Stimulated activated CD4-positive, alpha-beta T cell treated with anti-CD3 and anti-CD28 coated beads, Interleukin-2, amount 100 ng/mL, for 48 hours (primary cell): ENCODE results near the gene SF3B1.
"Not testable (repeated sequence)": the region's sequence is repeated elsewhere in the genome, so short reads cannot be mapped to it uniquely, and the experiment has no call there.

Experiments used
- DNase-seq, 2 donors: peaks; one replicate each; pipeline ENCODE4 v3.0.0-alpha.2; 2020

SF3B1 gene

DNA sequence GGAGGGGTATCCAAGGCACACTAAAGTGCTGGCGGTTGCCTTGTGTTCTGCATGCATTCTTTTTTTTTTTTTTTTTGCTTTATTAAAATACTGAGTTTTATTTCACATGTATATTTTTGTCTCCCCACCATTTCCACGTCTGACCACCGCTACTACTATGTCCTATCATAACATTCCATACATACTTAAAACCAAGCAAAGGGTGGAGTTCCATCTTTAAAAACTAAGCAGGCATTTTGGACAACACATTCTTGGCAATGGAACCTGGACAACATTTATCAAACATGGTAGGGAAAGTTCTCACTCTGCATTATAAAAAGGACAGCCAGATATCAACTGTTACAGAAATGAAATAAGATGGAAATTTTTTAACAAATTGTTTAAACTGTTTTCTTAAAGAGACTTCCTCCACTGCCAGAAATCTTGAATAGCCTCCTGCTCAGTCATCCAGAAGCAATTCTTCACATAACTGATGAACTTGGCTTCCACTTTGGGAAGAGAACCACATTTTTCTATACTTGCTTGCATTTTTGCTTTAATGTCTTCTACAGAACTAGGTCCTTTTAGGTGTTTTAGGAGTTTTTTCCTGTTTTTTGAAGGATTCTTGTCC is 55.4 kb downstream of the SF3B1 start:
- not testable (repeated sequence) for DNase-seq

GRCh38 chr2:197378494-197379307 is 56.1 kb downstream of the SF3B1 start:
- DNase-seq = peak; percentile 59 to 66

GRCh38 chr2:197378086-197378485 is 56.7 kb downstream of the SF3B1 start:
- DNase-seq = no peak

DNA sequence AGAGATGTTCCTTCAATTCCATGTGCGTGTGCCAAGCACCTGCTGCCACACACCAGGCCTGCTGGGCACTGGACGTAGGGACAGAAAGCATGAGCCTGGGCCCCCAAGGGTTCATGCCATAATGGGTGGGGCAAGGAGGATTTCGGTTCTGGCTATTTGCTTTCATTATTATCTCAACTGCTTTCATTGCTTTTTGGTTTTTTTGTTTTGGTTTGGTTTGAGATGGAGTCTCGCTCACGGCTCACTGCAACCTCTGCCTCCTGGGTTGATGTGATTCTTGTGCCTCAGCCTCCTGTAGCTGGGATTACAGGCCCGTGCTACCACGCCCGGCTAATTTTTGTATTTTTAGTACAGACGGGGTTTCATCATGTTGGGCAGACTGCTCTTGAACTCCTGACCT is 57.2 kb downstream of the SF3B1 start:
- DNase-seq = no peak

DNA sequence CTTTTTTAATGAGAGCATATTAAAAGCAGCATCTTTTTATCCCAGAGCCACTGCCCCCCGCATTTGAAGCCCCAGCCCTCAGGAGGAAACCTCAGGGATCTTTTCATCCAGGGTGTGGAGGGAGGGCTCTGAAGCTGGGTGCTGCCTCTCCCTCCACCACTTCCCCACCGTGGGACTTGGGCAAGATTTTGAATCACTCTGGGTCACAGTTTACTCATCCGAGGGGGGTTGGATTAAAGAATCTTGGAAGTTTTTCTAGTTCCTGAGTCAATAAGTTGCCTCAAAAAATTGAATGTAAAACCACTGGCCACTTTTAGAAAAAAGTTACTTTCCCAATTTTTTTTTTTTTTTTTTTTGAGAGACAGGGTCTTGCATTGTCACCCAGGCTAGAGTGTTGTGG is 62.2 kb downstream of the SF3B1 start:
- no peak for DNase-seq

- not testable (repeated sequence) for DNase-seq
Observed at GRCh38 chr2:197370664-197371063, 64.2 kb downstream of the SF3B1 start.

GRCh38 chr2:197369933-197370320 is 64.9 kb downstream of the SF3B1 start:
- DNase-seq = no peak

DNA sequence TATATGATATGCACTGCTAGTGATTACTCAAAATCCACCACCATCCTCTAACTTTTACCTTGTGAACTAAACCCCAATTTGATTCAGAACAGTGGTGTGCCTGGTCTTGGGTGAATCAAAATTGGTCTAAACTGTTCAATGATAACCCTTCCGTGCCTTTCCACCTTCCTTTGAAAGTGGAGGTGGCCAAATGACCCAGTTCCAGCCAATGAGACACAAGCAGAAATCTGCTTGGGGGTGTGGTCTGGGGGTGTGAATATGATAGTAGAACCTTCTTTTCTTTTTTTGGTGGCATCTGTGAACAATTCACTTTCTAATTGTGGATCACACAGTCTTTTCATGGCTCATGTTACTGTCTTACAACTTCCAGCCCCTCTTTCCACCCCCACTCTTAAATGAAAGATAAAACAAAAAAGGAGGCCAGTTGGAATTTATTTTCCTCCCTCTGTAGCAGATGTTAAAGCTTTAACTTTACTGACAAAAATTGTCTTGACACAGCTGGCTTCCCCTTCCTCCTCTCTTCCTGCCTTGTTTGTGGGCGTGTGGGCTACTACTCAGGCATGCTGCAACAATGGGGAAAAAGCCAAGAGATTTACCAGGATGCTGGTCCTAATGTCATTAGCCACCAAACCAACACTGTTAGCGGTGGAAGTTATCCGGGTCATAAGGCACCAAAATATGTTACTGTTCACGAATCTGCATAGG is 65.4 kb downstream of the SF3B1 start:
- no peak for DNase-seq

DNA sequence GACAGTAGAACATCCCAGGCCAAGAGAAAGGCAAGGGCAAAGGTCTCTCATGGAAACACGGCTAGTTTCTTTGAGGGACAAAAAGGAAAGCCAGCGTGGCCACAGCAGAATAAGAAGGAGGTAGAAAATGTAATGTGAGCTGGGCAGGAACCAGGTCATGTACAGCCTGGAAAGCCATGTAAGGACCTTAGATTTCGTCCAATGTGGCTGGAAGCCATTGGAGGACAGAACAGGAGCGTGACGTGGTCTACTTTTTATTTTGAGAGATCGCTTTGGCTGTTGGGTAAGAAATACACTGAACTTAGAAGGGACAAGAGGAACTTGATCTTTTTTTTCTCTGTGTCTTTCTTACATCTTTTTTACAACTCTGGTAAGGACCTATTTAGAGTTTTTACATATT is 66.4 kb downstream of the SF3B1 start:
- DNase-seq = no peak

GRCh38 chr2:197363998-197364397 is 70.8 kb downstream of the SF3B1 start:
- no peak for DNase-seq

GRCh38 chr2:197360744-197361156 is 74.1 kb downstream of the SF3B1 start:
- DNase-seq = no peak

- DNase-seq = no peak
Observed at GRCh38 chr2:197359859-197360258, 75.0 kb downstream of the SF3B1 start.

DNA sequence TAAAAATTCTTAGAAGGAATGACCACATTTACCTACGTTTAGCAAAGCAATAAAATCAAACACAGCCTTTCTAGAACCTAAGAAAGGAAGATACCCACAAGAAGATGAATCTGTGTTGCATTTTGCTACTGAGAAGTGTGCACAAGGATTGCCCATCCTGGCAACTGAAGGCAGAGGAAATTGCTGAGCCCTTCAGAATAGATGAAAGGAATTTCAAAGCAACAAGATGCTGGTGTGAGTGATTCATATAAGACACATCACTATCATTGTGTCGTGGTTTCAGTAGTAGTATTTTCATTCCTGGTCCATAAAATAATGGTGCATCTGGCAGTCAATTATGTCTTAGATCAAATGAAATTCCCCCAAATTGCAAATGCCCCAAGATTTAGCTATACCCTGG is 75.9 kb downstream of the SF3B1 start:
- no peak for DNase-seq

DNA sequence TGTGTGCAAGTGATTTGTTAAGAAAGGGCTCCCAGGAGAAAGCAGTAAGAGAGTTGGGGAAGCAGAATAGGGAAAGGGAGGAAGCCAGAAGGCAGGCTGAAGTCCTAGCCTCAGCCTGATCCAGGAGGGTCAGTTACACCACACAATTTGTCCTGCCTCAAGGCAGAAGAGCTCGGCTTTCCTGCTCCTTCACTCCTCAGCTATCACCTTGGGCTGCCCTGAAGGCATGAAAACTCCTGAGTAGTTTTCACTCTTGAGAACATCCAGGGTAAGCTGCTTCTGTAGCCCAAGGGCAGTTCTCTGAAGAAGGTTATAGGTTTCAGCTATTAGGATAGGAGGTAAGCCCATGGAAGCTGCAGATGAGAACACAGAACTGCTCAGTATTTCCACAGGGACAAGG is 76.8 kb downstream of the SF3B1 start:
- no peak for DNase-seq

GRCh38 chr2:197356136-197356535 is 78.7 kb downstream of the SF3B1 start:
- no peak for DNase-seq

DNA sequence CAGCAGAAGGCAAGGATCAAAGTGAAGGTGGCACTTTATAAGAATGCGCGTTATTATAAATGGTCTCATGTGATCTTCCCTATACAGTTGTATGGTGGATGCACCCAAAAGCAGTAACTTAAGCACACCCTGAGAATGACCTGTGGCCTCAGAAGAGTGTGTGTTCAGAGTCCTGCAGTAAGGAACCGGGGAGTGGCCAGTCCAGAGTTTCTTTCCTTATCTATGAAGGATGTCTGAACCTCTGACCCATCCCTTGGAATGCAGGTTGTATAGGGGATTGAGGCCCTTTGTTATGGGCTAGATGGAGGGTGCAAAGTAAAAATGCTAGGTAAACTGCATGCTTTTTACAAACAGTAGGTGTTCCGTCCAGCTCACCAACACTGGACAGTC is 80.7 kb downstream of the SF3B1 start:
- no peak for DNase-seq

DNA sequence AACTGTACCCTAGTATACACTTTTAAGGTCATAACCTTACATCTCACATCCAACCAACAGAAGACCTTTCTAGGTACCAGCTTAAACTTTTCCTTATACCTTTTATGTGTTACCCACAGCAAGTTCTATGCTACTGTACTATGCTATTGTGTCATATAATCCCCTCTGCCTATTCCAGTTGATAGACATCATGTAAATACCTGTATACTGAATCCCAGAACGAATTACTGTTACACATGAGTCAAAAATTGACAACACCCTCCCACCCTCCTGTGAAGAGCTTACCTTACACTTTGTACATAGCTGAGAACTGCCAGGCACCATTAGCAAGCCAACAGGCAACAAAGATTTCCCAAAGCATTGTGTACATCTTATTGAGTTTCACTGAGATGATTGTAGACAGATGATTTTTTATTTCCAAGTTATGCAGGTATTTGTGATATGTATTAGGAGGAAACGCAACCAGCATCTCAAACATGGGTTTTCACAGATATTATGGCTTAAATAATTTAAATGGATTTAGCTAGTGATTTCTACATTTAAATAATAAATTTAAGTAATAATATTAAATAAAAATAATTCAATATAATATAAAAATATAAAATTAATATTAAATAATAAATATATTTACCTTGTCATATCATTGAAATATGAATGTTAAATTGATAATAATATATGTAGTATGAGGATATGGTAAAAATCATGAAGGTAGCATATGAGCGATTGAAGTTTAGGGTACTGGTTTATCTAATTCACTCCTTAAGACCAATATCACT is 81.2 kb downstream of the SF3B1 start:
- no peak for DNase-seq

DNA sequence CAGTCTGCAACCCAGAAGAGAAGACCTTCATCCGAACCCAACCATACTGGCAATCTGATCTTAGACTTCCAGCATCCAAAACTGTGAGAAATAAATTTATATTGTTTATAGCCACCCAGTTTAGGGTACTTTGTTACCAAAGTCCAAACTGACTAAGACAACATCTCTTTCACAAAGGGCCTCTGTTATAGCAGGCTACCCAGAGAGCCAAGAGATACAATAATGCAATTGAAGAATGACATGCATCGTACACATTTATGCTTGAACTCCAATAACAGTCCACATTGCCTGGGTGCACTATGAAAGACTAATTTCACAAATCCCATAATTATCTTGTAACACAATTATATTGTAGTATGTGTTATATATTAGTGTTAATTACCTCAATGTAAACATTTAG is 85.1 kb downstream of the SF3B1 start:
- DNase-seq = no peak

- no peak for DNase-seq
Observed at GRCh38 chr2:197348721-197349360, 86.0 kb downstream of the SF3B1 start.

- DNase-seq = no peak
Observed at GRCh38 chr2:197345846-197346370, 88.9 kb downstream of the SF3B1 start.

- not testable (repeated sequence) for DNase-seq
Observed at GRCh38 chr2:197343968-197344367, 90.9 kb downstream of the SF3B1 start.

GRCh38 chr2:197340591-197340990 is 94.2 kb downstream of the SF3B1 start:
- DNase-seq = no peak
